ENCODE results near the gene ATP8A2.
"Not testable (repeated sequence)": the region's sequence is repeated elsewhere in the genome, so short reads cannot be mapped to it uniquely, and the experiment has no call there.

Gene ATP8A2

GRCh38 chr13:25538276-25538675, 166.5 kb downstream of the ATP8A2 start:
- peak; percentile 30; the same call in 1 of the 2 replicates for TF ChIP-seq ZFX (IDR thresholded peaks at IDR 0.05)
- no peak for TF ChIP-seq CTCF (conservative IDR thresholded peaks at IDR 0.05)
- no peak overlapping the region for H3K27ac ChIP-seq

GRCh38 chr13:25541434-25542123, 169.8 kb downstream of the ATP8A2 start:
- TF ChIP-seq ZFX (IDR thresholded peaks at IDR 0.05) (no peak), CTCF (conservative IDR thresholded peaks at IDR 0.05) (no peak)
- no peak overlapping the region for H3K27ac ChIP-seq

- not testable (repeated sequence) for H3K27ac ChIP-seq
These were observed 177.2 kb downstream of the ATP8A2 start for GRCh38 chr13:25548991-25549390.

GRCh38 chr13:25561812-25562211, 190.0 kb downstream of the ATP8A2 start:
- no peak for TF ChIP-seq CTCF (conservative IDR thresholded peaks at IDR 0.05)
- TF ChIP-seq ZFX (IDR thresholded peaks at IDR 0.05): no peak
- no peak overlapping the region for H3K27ac ChIP-seq

- H3K27ac ChIP-seq: no peak overlapping the region
- TF ChIP-seq ZFX (IDR thresholded peaks at IDR 0.05) (no peak), CTCF (conservative IDR thresholded peaks at IDR 0.05) (no peak)
These were observed 198.4 kb downstream of the ATP8A2 start for GRCh38 chr13:25570185-25570584.

GRCh38 chr13:25571237-25571636, 199.5 kb downstream of the ATP8A2 start:
- no peak for TF ChIP-seq ZFX (IDR thresholded peaks at IDR 0.05)
- no peak; the same call in 1 of the 2 replicates for TF ChIP-seq CTCF (conservative IDR thresholded peaks at IDR 0.05)
- no peak overlapping the region for H3K27ac ChIP-seq

GRCh38 chr13:25572171-25572570, 200.4 kb downstream of the ATP8A2 start:
- H3K27ac ChIP-seq: not testable (repeated sequence)

GRCh38 chr13:25574437-25575411, 202.9 kb downstream of the ATP8A2 start:
- TF ChIP-seq ZFX (IDR thresholded peaks at IDR 0.05) (no peak), CTCF (conservative IDR thresholded peaks at IDR 0.05) (peak; percentile 100)
- H3K27ac ChIP-seq: no peak overlapping the region
